ENCODE measurements around the gene PDHA1. TPM values are rescaled to one million over a fixed set of nuclear protein-coding genes. Genes with fewer than 3 reads are reported as not detected.

Gene PDHA1
- total RNA-seq, 4 donors from 2014 or later = 145 to 276 (median 200) TPM

GRCh38 chrX:19368576-19368975 lies 24.8 kb downstream of the PDHA1 start:
- TF ChIP-seq POLR2A (IDR thresholded peaks at IDR 0.05) (no peak), CTCF (IDR thresholded peaks at IDR 0.05) (no peak)
- H3K36me3 ChIP-seq = peaks cover 0 to 4% (median 0%) of the 10 kb centered on the region in 3 donors
- H3K4me1 ChIP-seq = no peaks in the 10 kb centered on the region
- H3K9me3 ChIP-seq = no peaks in the 10 kb centered on the region
- H3K27ac ChIP-seq = no peak overlapping the region
- no peaks in the 10 kb centered on the region for H3K27me3 ChIP-seq
- DNase-seq = peak in 1 of 3 donors; percentile 13
- H3K4me3 ChIP-seq = no peak overlapping the region

GRCh38 chrX:19370061-19370460 lies 26.3 kb downstream of the PDHA1 start:
- DNase-seq = no peak
- Histone ChIP-seq H3K4me1 (no peaks in the 10 kb centered on the region), H3K9me3 (no peaks in the 10 kb centered on the region), H3K36me3 (no peaks in the 10 kb centered on the region), H3K27ac (no peak overlapping the region), H3K4me3 (no peak overlapping the region), H3K27me3 (no peaks in the 10 kb centered on the region)
- TF ChIP-seq CTCF (IDR thresholded peaks at IDR 0.05) = no peak
- no peak for TF ChIP-seq POLR2A (IDR thresholded peaks at IDR 0.05)

- Histone ChIP-seq H3K36me3 (no peaks in the 10 kb centered on the region), H3K27ac (no peak overlapping the region), H3K4me3 (peak overlapping the region; percentile 15 to 43 (median 38)), H3K4me1 (no peaks in the 10 kb centered on the region), H3K9me3 (no peaks in the 10 kb centered on the region), H3K27me3 (no peaks in the 10 kb centered on the region)
- DNase-seq = peak; percentile 45 to 81 (median 64)
- TF ChIP-seq CTCF (IDR thresholded peaks at IDR 0.05) (peak; percentile 13 to 57 (median 54)), POLR2A (IDR thresholded peaks at IDR 0.05) (no peak)
Observed at GRCh38 chrX:19372170-19372546, 28.4 kb downstream of the PDHA1 start.

- no peaks in the 10 kb centered on the region for H3K4me1 ChIP-seq
- TF ChIP-seq POLR2A (IDR thresholded peaks at IDR 0.05) = no peak
- TF ChIP-seq CTCF (IDR thresholded peaks at IDR 0.05) = peak in 1 of 6 experiments; percentile 0
Observed at GRCh38 chrX:19372547-19373331, 29.0 kb downstream of the PDHA1 start.

GRCh38 chrX:19373351-19373891 lies 29.7 kb downstream of the PDHA1 start:
- H3K27me3 ChIP-seq = no peaks in the 10 kb centered on the region
- no peaks in the 10 kb centered on the region for H3K4me1 ChIP-seq
- DNase-seq = no peak
- H3K9me3 ChIP-seq = no peaks in the 10 kb centered on the region
- H3K4me3 ChIP-seq = peak overlapping the region in 1 of 4 donors; percentile 42
- no peak overlapping the region for H3K27ac ChIP-seq
- H3K36me3 ChIP-seq = no peaks in the 10 kb centered on the region
- TF ChIP-seq POLR2A (IDR thresholded peaks at IDR 0.05) = no peak
- no peak for TF ChIP-seq CTCF (IDR thresholded peaks at IDR 0.05)

More at GRCh38 chrX:19372547-19373331, 29.0 kb downstream of the PDHA1 start:
- no peaks in the 10 kb centered on the region for H3K9me3 ChIP-seq
- H3K27ac ChIP-seq = no peak overlapping the region
- peak overlapping the region; percentile 15 to 43 (median 38) for H3K4me3 ChIP-seq
- DNase-seq = peak in 1 of 3 donors; percentile 46
- no peaks in the 10 kb centered on the region for H3K36me3 ChIP-seq
- no peaks in the 10 kb centered on the region for H3K27me3 ChIP-seq

Data from Peyer's patch (tissue), 4 donors.